B cell (primary cell): Measurements from ENCODE around the gene MAPK4. TPM values are rescaled to one million over a fixed set of nuclear protein-coding genes. Genes with fewer than 3 reads are reported as not detected.
A peak's percentile ranks its signal among the peaks of the same experiment; 100 is the strongest.

ENCODE experiments used
- ATAC-seq: fragments of 200-7000 bp; cut with Tn5 transposase; one replicate; pipeline ENCODE4 v1.10.0; 2021; ENCODE audit warnings: low read depth, mild to moderate bottlenecking, moderate number of reproducible peaks, moderate library complexity
- CTCF ChIA-PET: fragments of 350-600 bp; sonication (Branson Sonifier 250); formaldehyde crosslinking; loops from one replicate; lab custom pipeline; 2021; ENCODE audit warnings: antibody characterized with exemption, inconsistent platforms; lab: Charles Lee
- POLR2A ChIA-PET: fragments of 350-600 bp; sonication (Branson Sonifier 250); formaldehyde crosslinking; loops from one replicate; lab custom pipeline; 2021; ENCODE audit warnings: antibody characterized with exemption; lab: Charles Lee
- DNase-seq: peaks from one replicate; pipeline ENCODE4 v3.0.0; 2013
- H2AFZ ChIP-seq: 2 replicates; pipeline ENCODE4 v1.6.1; 2012; ENCODE audit warnings: mild to moderate bottlenecking, low read depth, low read length; ENCODE audit not compliant: insufficient read depth, poor library complexity, severe bottlenecking
- H3K27ac ChIP-seq, 2 donors: 1 replicate in 1 of 2; 2 replicates in 1 of 2; pipeline ENCODE4 v1.5.1; 2012 to 2013; ENCODE audit warnings: low read length in 2 of 2, mild to moderate bottlenecking in 2 of 2, moderate library complexity in 1 of 2
- H3K27me3 ChIP-seq, 4 experiments: fragments of 200-600 bp in 1 of 4; sonication (generic) in 1 of 4; replicated peaks in 1 of 4; 1 replicate in 2 of 4; 2 replicates in 2 of 4; pipeline versions ENCODE4 v1.6.1 to v1.7.0; 2013 to 2016; ENCODE audit warnings: low read length in 3 of 4, mild to moderate bottlenecking in 2 of 4, mixed read lengths in 1 of 4, moderate library complexity in 1 of 4; ENCODE audit not compliant: insufficient read depth in 4 of 4, control insufficient read depth in 3 of 4; ENCODE audit errors: control extremely low read depth in 1 of 4
- H3K36me3 ChIP-seq, 2 experiments: replicated peaks in 1 of 2; 1 replicate in 1 of 2; 2 replicates in 1 of 2; pipeline versions ENCODE4 v1.6.1 to v1.7.1; 2013; ENCODE audit warnings: low read length in 1 of 2; ENCODE audit not compliant: insufficient read depth in 2 of 2, control insufficient read depth in 1 of 2; ENCODE audit errors: control extremely low read depth in 1 of 2, extremely low read depth in 1 of 2
- H3K4me1 ChIP-seq, 2 donors: fragments of 200-600 bp in 1 of 2; sonication (generic) in 1 of 2; 1 replicate in 1 of 2; 2 replicates in 1 of 2; pipeline versions ENCODE4 v1.5.1 to v1.6.1; 2013 to 2017; ENCODE audit warnings: low read length in 2 of 2; ENCODE audit not compliant: control insufficient read depth in 2 of 2, insufficient read depth in 2 of 2
- H3K4me2 ChIP-seq: replicated peaks from 2 replicates; pipeline ENCODE3; 2012; ENCODE audit warnings: mild to moderate bottlenecking, low read depth, low read length; ENCODE audit not compliant: poor library complexity, severe bottlenecking
- H3K4me3 ChIP-seq, 5 experiments: fragments of 200-600 bp in 1 of 5; sonication (generic) in 1 of 5; 1 replicate in 3 of 5; 2 replicates in 2 of 5; pipeline versions ENCODE4 v1.5.1 to v1.7.0; 2011 to 2016; ENCODE audit warnings: low read length in 4 of 5, mild to moderate bottlenecking in 4 of 5, low read depth in 2 of 5, control low read depth in 1 of 5, moderate library complexity in 1 of 5; ENCODE audit not compliant: insufficient read depth in 1 of 5; ENCODE audit errors: control extremely low read depth in 1 of 5, extremely low read depth in 1 of 5
- H3K79me2 ChIP-seq: fragments of 200-600 bp; sonication (generic); one replicate; pipeline ENCODE4 v1.6.0; 2016; ENCODE audit warnings: low read length; ENCODE audit not compliant: control insufficient read depth, insufficient read depth
- H3K9ac ChIP-seq: fragments of 200-600 bp; sonication (generic); 2 replicates; pipeline ENCODE4 v1.6.1; 2017; ENCODE audit warnings: mild to moderate bottlenecking, low read length, moderate library complexity
- H3K9me3 ChIP-seq, 3 donors: one replicate each; pipeline versions ENCODE4 v1.6.1 to v1.7.1; 2013; ENCODE audit warnings: low read length in 2 of 3; ENCODE audit not compliant: control insufficient read depth in 2 of 3, insufficient read depth in 1 of 3; ENCODE audit errors: control extremely low read depth in 1 of 3
- H4K20me1 ChIP-seq: 2 replicates; pipeline ENCODE4 v1.6.0; 2012; ENCODE audit warnings: mild to moderate bottlenecking, low read length; ENCODE audit not compliant: insufficient read depth, control insufficient read depth, poor library complexity, severe bottlenecking
- H3K27ac Mint-ChIP-seq: one replicate; pipeline ENCODE4 v1.8.0; 2021; ENCODE audit warnings: mixed read lengths
- H3K27me3 Mint-ChIP-seq: one replicate; pipeline ENCODE4 v1.8.0; 2021; ENCODE audit warnings: mixed read lengths
- H3K4me1 Mint-ChIP-seq: one replicate; pipeline ENCODE4 v1.8.0; 2021; ENCODE audit warnings: mixed read lengths
- H3K4me3 Mint-ChIP-seq: one replicate; pipeline ENCODE4 v1.8.0; 2021; ENCODE audit warnings: mixed read lengths
- H3K9me3 Mint-ChIP-seq: one replicate; pipeline ENCODE4 v1.8.0; 2022; ENCODE audit warnings: mixed read lengths; ENCODE audit not compliant: insufficient read depth
- CTCF ChIP-seq: fragments of 200-600 bp; IDR thresholded peaks from one replicate; pipeline ENCODE4 v1.8.0; 2022; ENCODE audit warnings: antibody characterized with exemption, mild to moderate bottlenecking
- EZH2 ChIP-seq: IDR thresholded peaks from 2 replicates; pipeline ENCODE4 v1.6.1; 2012; ENCODE audit warnings: borderline replicate concordance, low read depth, mild to moderate bottlenecking, moderate library complexity, low read length; ENCODE audit not compliant: insufficient read depth, poor library complexity, severe bottlenecking
- WGBS: methylation state at CpG from one replicate; pipeline ENCODE4 v1.1.5; 2013; ENCODE audit warnings: missing lambda C conversion rate; ENCODE audit not compliant: insufficient coverage; 5-methylcytosine and 5-hydroxymethylcytosine counted together
- intact Hi-C: fragments of 100-400 bp; cut with micrococcal nuclease; formaldehyde crosslinking; loops from one replicate; pipeline ENCODE4 v1.10.0; 2022
- polyA plus RNA-seq: library from polyadenylated mRNA; depleted of rRNA; stranded (reverse); fragments of >200 nt; gene quantifications from 2 replicates; pipeline ENCODE4 v1.2.3, GENCODE V29; 2012
- total RNA-seq, 2 donors: library from RNA; stranded (reverse); fragments of 120-200 nt in 1 of 2; gene quantifications; 1 replicate in 1 of 2; 2 replicates in 1 of 2; pipeline versions ENCODE4 v1.2.3 to v1.2.4, GENCODE V29; 2013 to 2022

MAPK4 gene
- total and polyA plus RNA-seq, 2 donors (not counting 1 experiment from before 2014, with no cell fraction given): not detected

GRCh38 chr18:50558157-50558556 lies 1.7 kb upstream of the MAPK4 start:
- H3K79me2 ChIP-seq: no peaks in the 10 kb centered on the region
- intact Hi-C loops: no loop called here
- H4K20me1 ChIP-seq: no peaks in the 10 kb centered on the region
- H3K9ac ChIP-seq: no peak overlapping the region
- WGBS: 68% methylated on average over 4 of the region's 10 CpGs
- peaks cover 0 to 23% (median 12%) of the 10 kb centered on the region in 3 donors for H3K9me3 ChIP-seq
- peaks cover 0 to 49% (median 35%) of the 10 kb centered on the region in 4 experiments for H3K27me3 ChIP-seq
- Mint-ChIP-seq H3K27me3 (peaks cover 68% of the 10 kb centered on the region), H3K4me1 (peaks cover 13% of the 10 kb centered on the region), H3K9me3 (peaks cover 6% of the 10 kb centered on the region), H3K27ac (no peak overlapping the region), H3K4me3 (peak overlapping the region; percentile 6)
- no peak overlapping the region for H3K27ac ChIP-seq
- no peak overlapping the region for H3K4me3 ChIP-seq
- H3K36me3 ChIP-seq: no peaks in the 10 kb centered on the region
- no peak for DNase-seq
- no peak overlapping the region for H3K4me2 ChIP-seq
- no peak for TF ChIP-seq CTCF
- ChIA-PET POLR2A (no interaction called here), CTCF (no interaction called here)
- no peak overlapping the region for H2AFZ ChIP-seq
- peaks cover 12 to 14% of the 10 kb centered on the region in 2 donors for H3K4me1 ChIP-seq
- ATAC-seq: no peak

GRCh38 chr18:50558948-50559751 lies 737 bp upstream of the MAPK4 start:
- H4K20me1 ChIP-seq: no peaks in the 10 kb centered on the region
- POLR2A ChIA-PET: no interaction called here
- H2AFZ ChIP-seq: peak overlapping the region; percentile 46
- no peak overlapping the region for H3K9ac ChIP-seq
- TF ChIP-seq CTCF: no peak
- no peak for TF ChIP-seq EZH2
- H3K4me2 ChIP-seq: peak overlapping the region; percentile 84
- peaks cover 12 to 14% of the 10 kb centered on the region in 2 donors for H3K4me1 ChIP-seq
- H3K4me3 Mint-ChIP-seq: peak overlapping the region; percentile 78
- peaks cover 0 to 58% (median 35%) of the 10 kb centered on the region in 4 experiments for H3K27me3 ChIP-seq
- peaks cover 67% of the 10 kb centered on the region for H3K27me3 Mint-ChIP-seq
- peak overlapping the region in 1 of 5 experiments; percentile 25 for H3K4me3 ChIP-seq
- WGBS: 17% methylated on average over 46 of the region's 53 CpGs
- CTCF ChIA-PET: no interaction called here
- no peaks in the 10 kb centered on the region for H3K79me2 ChIP-seq
- ATAC-seq (no peak), DNase-seq (no peak)
- H3K36me3 ChIP-seq: no peaks in the 10 kb centered on the region
- peaks cover 6% of the 10 kb centered on the region for H3K9me3 Mint-ChIP-seq
- no peak overlapping the region for H3K27ac Mint-ChIP-seq
- H3K9me3 ChIP-seq: peaks cover 0 to 23% (median 12%) of the 10 kb centered on the region in 3 donors
- intact Hi-C loops: no loop called here
- H3K27ac ChIP-seq: no peak overlapping the region
- peaks cover 13% of the 10 kb centered on the region for H3K4me1 Mint-ChIP-seq
